Activated gamma-delta T cell (primary cell): ENCODE data around the gene SPATA16.
"Not testable (repeated sequence)": the region's sequence is repeated elsewhere in the genome, so short reads cannot be mapped to it uniquely, and the experiment has no call there.

Experiments
- DNase-seq: peaks from one replicate; lab custom pipeline; 2025; lab: John Stamatoyannopoulos, UW
- total RNA-seq, 2 donors: gene quantifications; one replicate each; lab custom pipeline; 2026; lab: John Stamatoyannopoulos, UW

SPATA16 gene
- total RNA-seq: 0 reads per million in 2 donors

- no peak for DNase-seq
Measured at GRCh38 chr3:173140986-173141385, at the start of gene SPATA16. SPATA16 (minus strand) TSS chr3:173141235; CDS start chr3:173117731, 23,504 bp downstream.

- not testable (repeated sequence) for DNase-seq
Measured at GRCh38 chr3:173183022-173183421, 42.0 kb upstream of the SPATA16 start.

- no peak for DNase-seq
Measured at GRCh38 chr3:173173652-173174051, 32.6 kb upstream of the SPATA16 start.

- not testable (repeated sequence) for DNase-seq
Measured at GRCh38 chr3:173159139-173159538, 18.1 kb upstream of the SPATA16 start.

DNA sequence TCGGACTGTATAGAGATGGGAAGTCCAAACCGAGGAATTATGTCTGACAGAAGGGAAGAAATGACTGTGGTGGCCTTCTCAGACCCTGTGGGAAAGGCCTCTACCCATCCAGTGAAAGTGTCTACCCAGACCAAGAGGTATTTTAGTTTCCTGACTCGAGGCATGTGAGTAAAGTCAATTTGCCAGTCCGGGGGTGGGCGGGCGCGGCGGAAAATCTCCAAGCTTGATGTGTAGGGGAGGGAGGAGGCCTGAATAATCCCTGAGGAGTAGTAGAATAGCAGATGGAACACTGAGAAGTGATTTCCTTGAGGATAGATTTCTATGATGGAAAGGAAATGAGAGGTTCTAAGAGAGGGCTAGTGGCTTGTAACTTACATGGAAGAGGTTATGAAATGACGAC, 15.5 kb upstream of the SPATA16 start:
- DNase-seq: not testable (repeated sequence)

DNA sequence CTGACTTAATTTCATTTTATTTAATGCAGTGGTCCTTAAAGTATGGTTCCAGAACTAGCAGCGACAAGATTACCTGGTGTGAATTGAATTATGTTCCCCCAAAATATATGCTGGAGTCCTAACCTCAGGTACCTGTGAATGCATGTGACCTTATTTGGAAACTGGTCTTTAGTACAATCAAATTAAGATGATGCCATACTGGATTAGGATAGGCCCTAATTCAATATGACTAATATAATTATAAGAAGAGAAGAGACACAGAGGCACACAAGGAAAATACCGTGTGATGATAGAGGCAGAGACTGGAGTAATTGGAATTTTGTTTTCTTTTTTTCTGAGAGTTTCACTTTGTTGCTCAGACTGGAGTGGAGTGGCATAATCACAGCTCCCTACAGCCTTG, 12.6 kb upstream of the SPATA16 start:
- no peak for DNase-seq

DNA sequence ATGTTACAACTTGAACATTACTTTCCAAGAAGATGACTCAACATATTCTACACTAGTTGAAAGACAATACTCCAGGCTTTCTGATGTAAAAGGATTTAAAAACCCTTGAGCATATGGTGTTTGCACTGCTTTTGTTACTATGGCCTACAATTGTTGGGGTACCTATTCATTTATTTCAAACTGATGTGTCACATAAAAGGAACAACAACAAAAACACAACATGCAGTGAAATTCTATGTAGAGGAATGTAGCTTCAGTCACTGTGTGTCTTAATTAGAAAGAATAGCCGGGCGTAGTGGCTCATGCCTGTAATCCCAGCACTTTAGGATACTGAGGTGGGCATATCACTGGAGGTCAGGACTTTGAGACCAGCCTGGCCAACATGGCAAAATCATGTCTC, 1.6 kb downstream of the SPATA16 start:
- DNase-seq: no peak

DNA sequence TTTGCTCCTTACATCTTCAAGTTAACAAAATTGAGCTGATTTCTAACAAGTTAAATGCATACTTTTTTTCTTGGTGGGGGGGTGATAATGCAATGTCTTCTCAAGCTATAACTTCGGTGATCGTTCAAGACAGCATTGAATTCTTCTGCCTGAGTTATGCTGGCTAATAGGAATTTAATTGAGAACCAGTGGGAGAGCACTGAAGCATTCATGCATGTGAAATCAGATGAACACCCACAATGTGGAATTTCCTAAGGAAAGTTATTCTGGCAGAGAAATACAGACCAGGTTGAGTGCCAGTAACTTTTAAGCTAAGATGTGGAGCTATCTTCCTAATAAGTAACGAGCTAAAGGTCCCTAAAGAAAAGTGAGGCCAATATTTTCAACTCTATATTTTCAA, 3.0 kb downstream of the SPATA16 start:
- no peak for DNase-seq

GRCh38 chr3:173135059-173135458, 6.0 kb downstream of the SPATA16 start:
- no peak for DNase-seq

DNA sequence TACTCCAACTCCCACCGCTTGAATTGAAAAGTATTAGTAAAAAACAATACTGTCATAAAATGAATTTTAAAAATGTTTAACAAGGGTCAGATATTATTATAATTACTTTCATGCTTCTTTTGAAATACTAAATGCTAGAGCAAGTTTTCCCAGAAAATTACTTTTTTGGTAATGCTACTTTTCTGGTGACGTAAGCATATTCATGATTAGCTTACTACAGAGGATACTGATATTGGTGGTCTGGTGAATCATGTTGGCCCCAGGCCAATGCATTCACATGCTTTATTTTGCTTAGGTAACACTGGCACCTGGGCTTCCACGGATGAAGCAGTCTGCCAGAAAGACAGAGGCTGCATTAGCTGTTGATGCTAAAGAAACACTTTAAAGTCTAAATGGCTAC, 12.4 kb downstream of the SPATA16 start:
- DNase-seq: no peak

- DNase-seq: no peak
Measured at GRCh38 chr3:173111321-173111720, 29.7 kb downstream of the SPATA16 start.

DNA sequence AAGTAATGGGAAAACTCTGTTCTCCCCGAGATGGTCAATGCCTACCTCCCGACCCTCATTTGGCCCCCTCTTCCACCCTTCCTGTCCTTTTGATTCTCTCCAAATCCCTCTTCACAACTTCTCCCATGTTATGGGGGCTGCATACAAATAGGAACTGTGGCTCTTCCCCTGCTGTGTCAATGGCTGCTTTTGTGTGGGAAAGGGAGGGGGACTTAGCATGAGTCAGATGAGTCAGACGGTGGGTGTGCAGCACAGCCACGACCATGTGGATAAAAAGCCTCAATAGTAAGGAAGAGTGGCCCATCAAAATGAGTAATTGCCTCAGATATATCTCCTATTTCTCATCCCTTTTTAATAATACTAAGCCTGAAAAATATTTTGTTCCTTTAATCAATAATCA, 31.9 kb downstream of the SPATA16 start:
- no peak for DNase-seq

GRCh38 chr3:173103469-173103868, 37.6 kb downstream of the SPATA16 start:
- no peak for DNase-seq

- no peak for DNase-seq
Measured at GRCh38 chr3:173098959-173099358, 42.1 kb downstream of the SPATA16 start.

DNA sequence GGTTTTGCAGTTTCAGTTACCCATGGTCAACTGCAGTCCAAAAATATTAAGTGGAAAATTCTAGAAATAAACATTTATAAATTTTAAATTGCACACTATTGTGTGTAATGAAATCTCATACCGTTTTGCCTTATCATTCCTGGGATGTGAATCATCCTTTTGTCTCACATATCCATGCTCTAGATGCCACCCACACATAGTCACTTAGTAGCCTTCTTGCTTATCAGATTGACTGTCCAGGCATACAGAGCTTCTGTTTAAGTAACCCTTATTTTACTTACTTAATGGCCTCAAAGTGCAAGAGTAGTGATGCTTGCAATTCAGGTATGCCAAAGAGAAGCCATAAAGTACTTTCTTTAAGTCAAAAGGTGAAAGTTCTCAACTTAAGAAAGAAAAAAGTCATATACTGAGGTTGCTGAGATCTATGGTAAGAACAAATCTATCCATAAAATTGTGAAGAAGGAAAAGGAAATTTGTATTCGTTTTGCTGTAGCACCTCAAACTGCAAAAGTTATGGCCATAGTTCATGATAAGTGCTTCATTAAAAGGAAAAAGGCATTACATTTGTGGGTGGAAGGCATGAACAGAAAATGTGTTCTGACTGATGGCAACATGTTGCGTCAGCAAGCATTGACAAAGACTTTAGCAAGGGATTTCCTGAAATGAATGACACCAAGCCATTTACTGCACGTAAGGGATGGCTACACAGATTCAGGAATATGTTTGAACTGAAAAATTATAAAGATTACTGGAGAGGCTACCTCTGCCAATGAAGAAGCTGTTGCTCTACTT, 43.8 kb downstream of the SPATA16 start:
- DNase-seq: no peak

DNA sequence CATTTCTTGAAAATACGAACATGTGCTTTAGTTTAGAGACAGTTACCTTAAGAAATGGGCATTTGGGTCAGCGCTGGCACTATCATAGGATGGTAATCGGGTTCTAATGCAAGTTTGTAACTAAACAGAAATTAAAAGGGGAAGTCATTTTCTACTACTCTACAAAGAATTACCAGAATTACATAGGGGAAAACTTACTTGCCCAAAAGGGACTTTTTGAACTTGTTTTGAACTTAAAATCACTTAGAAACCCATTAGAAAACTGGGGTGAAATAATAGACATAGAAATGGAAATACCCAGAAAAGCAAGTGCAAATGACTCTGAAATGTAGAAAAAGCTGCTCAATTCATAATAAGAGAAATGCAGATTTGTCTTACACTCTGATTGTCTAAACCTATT, 44.9 kb downstream of the SPATA16 start:
- no peak for DNase-seq

DNA sequence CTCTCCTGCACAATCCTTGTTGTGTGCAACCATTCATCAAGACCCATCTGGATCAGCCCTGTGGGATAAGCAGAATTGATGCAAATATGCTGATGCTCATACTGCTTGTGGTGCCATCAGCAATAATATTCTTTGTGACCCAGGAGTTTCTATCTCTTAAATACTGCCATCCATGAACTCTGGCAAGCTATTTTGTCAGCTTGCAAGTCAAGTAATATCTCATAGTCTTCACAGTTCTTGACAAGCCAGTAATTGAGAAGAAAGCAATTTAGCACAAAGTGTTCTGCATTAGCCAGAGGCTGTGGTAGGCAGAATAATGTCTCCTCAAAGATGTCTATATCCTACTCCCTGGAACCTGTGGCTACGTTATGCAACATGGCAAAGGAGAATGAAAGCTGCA, 49.0 kb downstream of the SPATA16 start:
- no peak for DNase-seq

- no peak for DNase-seq
Measured at GRCh38 chr3:173090492-173090891, 50.5 kb downstream of the SPATA16 start.

- DNase-seq: no peak
Measured at GRCh38 chr3:173089283-173089682, 51.8 kb downstream of the SPATA16 start.

GRCh38 chr3:173078525-173078924, 62.5 kb downstream of the SPATA16 start:
- DNase-seq: no peak

DNA sequence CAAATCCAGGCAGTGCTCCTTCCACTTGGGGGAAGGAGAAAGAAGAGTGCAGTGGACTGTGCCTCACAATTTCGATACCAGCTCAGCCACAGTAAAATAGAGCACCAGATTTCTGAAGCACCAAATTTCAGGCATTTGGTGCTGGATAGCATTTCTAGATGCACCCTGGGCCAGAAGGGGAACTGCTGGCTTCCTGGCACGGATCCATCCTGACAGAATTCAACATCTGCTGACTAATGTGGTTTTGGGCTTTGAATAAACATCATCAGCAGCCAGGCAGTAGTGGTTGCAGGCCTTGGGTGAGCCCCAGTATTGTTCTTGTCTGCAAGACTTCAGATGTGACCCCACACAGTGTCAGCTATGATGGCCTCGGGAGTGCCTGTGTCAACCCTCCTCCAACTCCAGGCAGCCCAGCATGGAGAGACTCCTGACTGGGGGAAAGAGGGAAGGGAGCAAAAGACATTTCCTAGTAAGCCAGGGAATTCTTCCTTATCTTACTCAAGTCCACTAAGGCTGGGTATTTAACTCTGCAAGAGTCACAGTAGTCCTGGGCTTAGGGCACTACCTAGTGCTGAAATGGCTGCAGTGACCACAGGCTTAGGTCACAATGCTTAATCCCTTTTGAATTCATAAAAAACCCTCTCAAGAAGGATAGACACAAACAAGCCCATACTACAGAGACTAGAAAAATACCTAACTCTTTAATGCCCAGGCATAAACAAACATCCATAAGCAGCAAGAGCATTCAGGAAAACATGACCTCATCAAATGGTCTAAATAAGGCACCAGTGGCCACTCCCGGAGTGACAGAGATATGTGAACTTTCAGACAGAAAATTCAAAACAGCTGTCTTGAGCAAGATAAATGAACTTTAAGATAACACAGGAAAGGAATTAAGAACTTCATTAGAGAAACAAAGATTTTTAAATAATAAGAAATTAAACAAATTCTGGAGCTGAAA, 74.7 kb downstream of the SPATA16 start:
- DNase-seq: no peak

DNA sequence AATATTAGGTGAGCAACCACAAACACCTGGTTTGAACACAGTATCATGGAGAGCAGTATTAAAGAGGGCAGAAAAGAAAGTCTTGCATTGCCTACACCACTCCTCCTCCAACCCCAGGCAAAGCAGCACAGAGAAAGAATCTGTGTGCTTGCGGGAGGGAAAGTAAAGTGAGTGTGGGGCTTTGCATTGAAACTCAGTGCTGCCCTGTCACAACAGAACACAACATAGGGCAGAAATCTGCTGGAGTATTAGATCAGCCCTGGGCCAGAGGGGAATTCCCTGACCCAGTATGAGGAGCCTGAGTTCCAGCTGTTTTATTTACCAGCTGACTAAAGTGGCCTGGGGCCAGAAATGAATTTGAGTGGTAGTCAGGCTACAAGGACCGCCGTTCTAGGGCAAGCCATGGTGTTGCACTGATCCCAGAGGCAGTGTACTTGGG, 75.5 kb downstream of the SPATA16 start:
- DNase-seq: no peak

- no peak for DNase-seq
Measured at GRCh38 chr3:173064631-173065030, 76.4 kb downstream of the SPATA16 start.
